ENCODE measurements around the gene PDSS2.

DNA sequence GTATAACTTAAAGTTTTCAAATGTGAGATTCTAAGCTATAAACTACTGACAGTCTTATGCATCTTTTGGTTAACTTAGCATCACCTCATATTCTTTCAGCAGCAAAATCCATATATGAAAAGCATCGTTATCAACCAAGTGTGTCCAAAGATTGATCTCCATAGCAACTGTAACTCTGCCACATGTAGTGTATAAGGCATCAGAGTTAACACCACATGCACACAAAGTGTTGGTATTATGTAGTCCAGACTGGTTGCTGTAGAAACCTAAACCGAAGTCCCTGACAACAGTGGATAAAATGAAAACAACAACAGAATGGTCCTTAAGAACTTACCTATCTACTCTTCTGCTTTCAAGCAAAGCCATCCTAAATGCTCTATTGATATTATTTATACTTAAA is 39.6 kb downstream of the PDSS2 start:
- TF ChIP-seq CTCF (IDR thresholded peaks at IDR 0.05): no peak
- no peak for TF ChIP-seq POLR2A (IDR thresholded peaks at IDR 0.05)

All from body of pancreas (tissue), 4 donors.